NCI-H1105 (cell line): ENCODE data around the gene SMARCD2.
A peak's percentile ranks its signal among the peaks of the same experiment; 100 is the strongest.
"Not testable (repeated sequence)": the region's sequence is repeated elsewhere in the genome, so short reads cannot be mapped to it uniquely, and the experiment has no call there.

Experiments
- DNase-seq: peaks from one replicate; lab custom pipeline; 2025; lab: John Stamatoyannopoulos, UW

SMARCD2 gene

DNA sequence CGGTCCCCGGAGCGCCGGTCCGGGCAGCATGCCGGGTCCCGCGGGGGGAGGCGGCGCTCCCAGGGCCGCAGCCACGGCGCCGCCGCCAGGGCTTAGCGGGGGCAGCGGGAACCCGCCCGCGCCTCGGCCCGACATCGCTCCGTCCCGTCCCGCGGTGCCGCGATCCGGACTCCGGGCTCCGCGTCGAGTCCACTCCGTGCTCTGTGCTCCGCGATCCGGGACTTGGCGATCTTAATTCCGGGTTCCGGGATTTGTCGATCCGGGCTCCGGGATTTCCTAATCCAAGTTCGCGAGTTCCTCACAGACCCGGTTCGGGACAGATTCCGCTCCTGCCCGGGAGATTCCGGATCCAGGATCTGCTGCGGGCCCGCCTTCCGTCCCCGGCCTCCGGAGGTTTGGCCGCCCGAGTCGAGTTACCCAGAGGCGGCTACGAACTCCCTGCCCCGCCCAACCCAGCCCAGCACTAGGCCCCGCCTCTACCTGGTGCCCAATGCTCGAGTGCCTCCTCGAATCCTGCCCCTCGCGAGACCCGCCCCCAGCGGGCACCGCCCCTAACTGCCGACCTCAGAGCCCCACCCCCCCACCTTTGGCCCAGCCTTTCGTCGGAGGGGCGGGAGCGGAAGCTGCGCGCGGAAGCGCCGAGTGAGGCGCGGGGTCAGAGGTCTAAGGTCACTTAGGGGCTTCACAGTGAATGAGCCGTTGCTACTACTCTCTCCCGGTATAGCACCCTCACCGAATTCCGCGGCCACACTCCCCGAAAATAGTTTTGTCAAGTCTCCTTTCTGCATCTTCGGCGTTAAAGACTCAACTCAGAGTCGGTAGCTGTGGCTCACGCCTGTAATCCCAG, at the start of gene SMARCD2:
TSS of gene SMARCD2 (minus strand) at position 146 of the 847 bp plus-strand sequence. CDS start at position 135, 11 bp downstream.
- peak; percentile 97 for DNase-seq

DNA sequence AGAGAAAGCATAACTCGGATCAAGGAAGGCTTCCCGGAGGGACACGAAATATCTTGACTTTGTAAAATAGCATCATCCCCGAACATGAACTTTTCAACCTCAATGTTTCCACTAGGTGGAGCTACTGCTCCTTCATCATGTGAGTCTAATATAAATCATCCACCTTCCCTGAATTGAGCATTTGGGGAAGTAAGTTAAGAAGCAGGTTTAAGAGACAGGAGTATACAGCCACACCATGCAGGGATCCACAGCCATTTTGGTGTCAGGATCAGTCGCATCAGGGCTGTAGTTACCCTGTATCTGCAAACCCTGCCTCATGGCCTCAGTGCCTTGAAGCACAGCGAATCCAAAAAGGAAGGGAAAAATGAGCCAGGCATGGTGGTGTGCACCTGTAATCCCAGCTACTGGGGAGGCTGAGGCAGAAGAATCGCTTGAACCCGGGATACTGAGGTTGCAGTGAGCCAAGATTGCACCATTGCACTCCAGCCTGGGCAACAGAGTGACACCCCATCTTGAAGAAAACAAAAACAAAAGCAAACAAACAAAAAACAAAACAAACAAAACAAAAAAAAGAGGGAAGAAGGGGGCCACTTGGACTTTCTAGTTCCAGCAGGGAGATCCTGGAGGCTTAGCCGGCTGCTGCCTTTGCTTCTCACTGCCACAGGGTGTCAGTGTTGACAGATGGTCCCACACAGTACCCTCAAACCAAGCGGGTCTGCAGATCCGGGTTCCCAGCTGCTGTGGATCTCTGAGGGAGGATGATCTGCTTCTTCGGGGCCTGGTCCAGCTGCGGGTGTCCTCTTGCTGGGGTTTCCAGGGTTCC, 46.8 kb upstream of the SMARCD2 start:
- not testable (repeated sequence) for DNase-seq

DNA sequence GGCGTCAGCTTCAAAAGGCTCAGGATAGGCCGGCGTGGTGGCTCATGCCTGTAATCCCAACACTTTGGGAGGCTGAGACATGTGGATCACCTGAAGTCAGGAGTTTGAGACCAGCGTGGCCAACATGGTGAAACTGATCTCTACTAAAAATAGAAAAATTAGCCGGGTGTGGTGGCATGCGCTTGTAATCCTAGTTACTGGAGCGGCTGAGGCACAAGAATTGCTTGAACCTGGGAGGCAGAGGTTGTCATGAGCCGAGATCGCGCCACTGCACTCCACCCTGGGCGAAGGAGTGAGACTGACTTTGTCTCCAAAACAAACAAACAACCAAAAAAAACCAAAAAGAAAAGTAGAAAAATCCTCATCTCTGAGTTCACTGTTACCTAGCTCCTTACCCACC, 42.6 kb upstream of the SMARCD2 start:
- not testable (repeated sequence) for DNase-seq

DNA sequence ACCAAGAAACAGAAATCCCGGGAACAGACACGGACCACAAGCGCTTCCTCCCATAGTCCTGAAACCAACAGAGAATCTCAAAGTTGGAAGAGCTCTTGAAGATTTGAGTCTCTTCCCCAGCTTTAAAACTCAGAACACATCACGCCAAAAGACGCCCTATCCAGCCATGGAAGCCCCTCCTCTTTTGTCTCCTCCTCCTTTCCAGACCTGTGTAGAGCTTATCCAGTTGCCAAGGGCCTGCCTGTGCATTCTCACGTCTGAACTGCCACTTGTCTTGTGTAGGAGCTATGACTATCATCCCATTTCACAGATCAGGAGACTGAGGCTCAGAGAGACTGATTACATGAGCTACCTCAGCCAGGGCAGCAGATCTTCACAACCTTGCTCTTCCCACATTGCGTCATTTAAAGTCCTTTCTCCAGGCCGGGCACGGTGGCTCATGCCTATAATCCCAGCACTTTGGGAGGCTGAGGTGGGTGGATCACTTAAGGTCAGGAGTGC, 40.2 kb upstream of the SMARCD2 start:
- not testable (repeated sequence) for DNase-seq

DNA sequence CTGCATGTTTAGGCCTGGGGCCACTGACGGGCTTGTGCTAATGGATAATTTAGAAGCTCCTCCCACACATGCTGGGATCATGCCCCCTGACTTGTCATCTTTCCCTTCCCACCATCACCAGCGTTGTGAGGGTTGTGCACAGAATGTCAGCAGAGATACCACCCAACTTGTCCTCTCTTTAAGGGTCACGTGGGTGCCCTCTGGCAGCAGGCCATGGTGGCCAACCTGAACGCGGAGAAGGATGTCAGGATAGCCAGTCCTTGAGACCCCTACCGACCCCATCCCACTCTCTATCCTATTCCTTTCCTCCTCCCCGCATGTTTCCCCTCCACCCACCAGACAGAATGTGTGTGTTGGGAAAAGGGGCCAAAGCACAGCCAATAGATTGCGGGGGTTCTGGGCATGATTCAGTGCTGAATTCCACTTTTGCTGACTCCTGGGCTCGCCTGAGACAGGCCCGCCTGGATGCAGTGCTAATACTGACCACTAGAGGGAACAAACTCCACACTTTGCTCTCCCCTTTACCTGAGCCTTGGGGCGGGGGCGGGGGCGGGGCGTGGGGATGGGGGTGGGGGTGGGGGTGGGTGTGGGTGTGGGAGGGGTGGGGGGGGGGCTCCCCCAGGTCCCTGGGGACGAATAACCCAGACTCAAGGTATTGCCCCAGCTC, 39.6 kb upstream of the SMARCD2 start, which contains the start of gene GH2:
TSS of gene GH2 (minus strand) at position 10 of the 667 bp plus-strand sequence. CDS start 143 bp downstream, outside the sequence.
- no peak for DNase-seq

DNA sequence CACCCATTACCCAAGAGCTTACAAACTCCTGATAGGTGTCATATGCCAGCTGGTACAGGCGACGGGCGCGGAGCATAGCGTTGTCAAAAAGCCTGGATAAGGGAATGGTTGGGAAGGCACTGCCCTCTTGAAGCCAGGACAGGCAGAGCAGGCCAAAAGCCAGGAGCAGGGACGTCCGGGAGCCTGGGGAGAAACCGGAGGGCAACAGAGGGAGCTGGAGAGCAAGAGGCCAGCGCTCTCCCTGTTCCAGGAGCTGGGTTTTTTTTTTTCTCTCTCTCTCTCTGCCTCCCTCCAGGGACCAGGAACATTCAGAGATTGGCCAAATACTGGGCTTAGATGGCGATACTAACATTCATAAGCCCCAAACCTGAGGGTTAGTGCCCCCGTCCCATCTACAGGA, 38.9 kb upstream of the SMARCD2 start:
- DNase-seq, result not testable (repeated sequence)

DNA sequence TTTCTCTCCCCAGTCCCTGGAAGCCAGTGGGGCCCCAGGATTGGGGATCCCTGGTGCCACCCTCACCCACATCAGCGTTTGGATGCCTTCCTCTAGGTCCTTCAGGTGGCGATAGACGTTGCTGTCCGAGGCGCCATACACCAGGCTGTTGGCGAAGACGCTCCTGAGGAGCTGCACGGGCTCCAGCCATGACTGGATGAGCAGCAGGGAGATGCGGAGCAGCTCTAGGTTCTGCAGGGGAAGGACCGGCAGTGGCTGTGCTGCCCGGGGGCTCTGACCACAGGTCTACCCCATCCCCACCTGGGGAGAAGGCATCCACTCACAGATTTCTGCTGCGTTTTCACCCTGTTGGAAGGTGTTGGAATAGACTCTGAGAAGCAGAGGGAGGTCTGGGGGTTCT, 38.2 kb upstream of the SMARCD2 start:
- no peak for DNase-seq

DNA sequence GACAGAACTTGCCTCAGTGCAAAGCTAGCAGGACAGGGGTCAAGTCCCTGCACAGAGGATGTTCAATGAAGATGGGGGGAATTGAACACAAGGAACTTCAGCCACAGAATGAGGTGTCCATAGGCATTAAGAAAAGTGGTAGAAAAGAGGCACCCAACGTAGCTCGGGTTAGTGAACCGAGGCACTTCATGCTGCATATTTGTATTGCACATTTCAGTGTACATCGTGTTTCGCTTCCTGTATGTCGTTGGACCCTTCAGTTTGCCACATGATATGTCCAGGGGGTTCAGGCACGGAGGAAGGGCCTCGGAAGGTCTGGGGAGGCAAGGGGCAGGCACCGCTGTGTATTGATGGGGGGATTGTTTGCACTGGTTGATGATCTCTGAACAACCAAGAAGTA, 35.9 kb upstream of the SMARCD2 start:
- not testable (repeated sequence) for DNase-seq

DNA sequence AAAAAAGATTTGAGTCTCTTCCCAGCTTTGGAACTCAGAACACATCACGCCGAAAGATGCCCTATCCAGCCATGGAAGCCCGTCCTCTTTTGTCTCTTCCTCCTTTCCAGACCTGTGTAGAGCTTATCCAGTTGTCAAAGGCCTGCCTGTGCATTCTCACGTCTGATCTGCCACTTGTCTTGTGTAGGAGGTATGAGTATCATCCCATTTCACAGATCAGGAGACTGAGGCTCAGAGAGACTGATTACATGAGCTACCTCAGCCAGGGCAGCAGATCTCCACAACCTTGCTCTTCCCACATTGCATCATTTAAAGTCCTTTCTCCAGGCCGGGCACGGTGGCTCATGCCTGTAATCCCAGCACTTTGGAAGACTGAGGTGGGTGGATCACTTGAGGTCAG, 32.2 kb upstream of the SMARCD2 start:
- not testable (repeated sequence) for DNase-seq

DNA sequence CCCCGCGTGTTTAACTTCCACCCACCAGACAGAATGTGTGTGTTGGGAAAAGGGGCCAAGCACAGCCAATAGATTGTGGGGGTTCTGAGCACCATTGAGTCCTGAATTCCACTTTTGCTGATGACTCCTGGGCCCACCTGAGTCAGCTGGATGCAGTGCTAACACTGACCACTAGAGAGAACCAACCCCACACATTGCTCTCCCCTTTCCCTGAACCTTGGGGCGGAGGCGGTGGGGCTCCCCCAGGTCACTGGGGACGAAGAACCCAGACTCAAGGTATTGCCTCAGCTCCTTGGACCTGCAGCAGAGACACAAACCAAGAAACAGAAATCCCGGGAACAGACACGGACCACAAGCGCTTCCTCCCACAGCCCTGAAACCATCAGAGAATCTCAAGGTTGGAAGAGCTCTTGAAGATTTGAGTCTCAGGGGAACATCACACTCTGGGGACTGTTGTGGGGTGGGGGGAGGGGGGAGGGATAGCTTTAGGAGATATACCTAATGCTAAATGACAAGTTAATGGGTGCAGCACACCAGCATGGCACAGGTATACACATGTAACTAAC, 31.7 kb upstream of the SMARCD2 start:
- not testable (repeated sequence) for DNase-seq

DNA sequence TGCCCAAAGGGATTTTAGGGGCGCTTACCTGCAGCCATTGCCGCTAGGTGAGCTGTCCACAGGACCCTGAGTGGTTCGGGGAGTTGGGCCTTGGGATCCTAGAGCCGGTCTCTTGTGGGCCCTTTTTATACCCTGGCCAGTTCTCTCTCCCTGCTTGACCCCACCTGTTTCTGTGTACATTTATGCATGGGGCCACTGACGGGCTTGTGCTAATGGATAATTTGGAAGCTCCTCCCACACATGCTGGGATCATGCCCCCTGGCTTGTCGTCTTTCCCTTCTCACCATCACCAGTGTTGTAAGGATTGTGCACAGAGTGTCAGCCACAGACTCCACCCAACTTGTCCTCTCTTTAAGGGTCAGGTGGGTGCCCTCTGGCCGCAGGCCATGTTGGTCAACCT, 31.1 kb upstream of the SMARCD2 start, which contains the start of gene CSH2:
TSS of gene CSH2 (minus strand) at position 101 of the 400 bp plus-strand sequence. CDS start at position 38, 63 bp downstream.
- not testable (repeated sequence) for DNase-seq

DNA sequence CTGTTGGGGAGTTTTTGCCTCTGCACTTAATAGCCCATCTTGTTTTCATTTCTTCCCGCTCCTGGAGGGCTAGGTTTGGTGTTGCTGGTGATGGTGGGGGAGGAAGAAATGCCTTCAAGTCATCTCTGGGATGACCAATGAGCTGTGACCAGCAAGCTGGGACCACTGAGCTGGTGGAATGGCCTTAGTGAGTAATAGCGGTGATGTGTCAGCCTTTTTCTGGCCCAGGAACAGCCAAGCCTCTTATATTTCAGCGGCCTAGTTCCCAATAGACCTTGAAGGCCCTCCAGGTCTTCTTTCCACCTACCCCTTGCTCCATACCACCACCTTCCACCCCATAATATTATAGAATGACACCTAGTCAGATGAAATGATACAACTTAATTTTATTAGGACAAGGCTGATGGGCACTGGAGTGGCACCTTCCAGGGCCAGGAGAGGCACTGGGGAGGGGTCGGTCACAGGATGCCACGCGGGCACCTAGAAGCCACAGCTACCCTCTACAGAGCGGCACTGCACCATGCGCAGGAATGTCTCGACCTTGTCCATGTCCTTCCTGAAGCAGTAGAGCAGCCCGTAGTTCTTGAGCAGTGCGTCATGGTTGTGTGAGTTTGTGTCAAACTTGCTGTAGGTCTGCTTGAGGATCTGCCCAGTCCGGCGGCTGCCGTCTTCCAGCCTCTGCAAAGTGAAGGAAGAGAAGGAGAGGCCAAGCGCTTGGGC, 29.3 kb upstream of the SMARCD2 start:
- DNase-seq, result not testable (repeated sequence)

DNA sequence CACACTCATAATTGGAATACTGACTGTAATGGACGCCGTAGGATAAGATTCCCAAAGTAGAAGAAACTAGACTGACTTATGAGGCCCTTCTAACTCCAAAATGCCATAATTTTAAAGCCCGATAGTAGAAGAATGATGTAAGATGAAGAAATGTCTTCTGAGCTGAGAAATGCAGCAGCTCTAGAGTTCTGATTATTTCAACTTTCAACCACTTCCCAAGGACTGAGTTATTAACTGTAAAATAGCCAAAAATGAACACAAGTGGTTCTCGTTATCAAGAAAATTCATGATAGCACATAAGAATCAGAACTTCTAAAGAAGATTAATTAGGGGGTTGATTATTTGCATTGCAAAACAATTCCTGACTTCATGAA, 27.8 kb upstream of the SMARCD2 start:
- DNase-seq, result not testable (repeated sequence)

DNA sequence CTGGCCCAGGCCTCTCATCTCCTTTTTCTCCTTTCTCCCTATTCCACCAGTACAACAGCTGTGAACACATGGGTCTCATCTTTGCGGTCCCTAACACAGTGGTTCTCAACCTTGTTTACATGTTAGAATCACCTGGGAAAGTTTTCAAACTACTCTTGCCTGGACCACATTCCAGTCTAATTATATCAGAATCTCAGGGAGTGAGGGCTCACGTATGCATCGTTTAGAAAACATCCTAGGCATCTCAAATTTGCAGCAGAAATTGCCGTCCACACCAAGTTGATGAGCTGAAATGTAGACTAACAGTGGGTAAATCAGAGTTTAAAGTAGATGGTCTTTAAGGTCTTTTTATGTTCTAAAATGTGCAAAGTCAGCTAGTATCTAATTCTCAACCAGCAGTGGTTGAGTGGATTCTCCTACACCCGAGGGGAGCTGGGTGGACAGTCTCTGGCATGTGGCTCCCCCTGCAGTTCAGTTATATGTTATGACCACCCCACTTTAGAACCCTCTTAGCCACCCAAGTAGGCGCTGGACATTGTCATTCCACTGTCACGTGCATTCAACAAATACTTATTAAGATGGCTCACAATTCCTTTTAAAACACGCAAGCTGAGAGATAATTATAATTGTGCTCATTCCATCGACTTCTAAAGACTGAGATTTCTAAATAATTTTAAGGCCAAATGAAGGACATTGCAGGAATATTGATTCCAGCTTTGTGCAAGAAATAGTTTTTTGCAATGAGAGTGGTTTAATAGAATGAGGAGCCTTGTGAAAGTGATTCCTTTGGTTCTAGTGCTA, 27.2 kb upstream of the SMARCD2 start:
- DNase-seq, result not testable (repeated sequence)

DNA sequence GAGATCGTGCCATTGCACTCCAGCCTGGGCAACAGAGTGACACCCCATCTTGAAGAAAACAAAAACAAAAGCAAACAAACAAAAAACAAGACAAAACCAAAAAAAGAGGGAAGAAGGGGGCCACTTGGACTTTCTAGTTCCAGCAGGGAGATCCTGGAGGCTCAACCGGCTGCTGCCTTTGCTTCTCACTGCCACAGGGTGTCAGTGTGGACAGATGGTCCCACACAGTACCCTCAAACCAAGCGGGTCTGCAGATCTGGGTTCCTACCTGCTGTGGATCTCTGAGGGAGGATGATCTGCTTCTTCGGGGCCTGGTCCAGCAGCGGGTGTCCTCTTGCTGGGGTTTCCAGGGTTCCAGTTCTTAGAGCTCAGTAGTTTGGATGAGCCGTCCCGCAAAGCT, 24.1 kb upstream of the SMARCD2 start:
- not testable (repeated sequence) for DNase-seq

DNA sequence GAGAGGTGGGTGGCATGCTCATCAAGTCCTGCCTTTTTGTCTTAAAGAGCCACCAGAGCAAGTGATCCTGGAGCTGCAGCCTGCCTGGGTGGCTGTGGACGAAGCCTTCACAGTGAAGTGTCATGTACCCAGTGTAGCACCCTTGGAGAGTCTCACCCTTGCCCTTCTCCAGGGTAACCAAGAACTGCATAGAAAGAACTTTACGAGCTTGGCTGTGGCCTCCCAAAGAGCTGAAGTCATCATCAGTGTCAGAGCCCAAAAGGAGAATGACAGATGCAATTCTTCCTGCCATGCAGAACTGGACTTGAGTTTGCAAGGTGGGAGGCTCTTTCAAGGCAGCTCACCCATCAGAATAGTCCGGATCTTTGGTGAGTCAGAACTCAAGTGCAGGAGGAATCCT, 16.8 kb upstream of the SMARCD2 start:
- no peak for DNase-seq

DNA sequence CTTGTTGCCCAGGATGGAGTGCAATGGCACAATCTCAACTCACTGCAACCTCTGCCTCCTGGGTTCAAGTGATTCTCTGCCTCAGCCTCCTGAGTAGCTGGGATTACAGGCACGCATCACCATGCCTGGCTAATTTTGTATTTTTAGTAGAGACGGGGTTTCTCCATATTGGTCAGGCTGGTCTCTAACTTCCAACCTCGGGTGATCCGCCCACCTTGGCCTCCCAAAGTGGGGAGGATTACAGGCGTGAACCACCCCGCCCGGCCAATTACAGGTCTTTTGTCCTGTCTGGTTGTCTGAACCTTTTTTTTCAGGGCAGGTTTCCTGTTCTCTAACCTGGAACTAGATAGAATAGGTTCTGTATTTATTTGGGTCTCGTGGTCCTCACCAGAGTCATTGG, 13.9 kb upstream of the SMARCD2 start:
- DNase-seq, result not testable (repeated sequence)

DNA sequence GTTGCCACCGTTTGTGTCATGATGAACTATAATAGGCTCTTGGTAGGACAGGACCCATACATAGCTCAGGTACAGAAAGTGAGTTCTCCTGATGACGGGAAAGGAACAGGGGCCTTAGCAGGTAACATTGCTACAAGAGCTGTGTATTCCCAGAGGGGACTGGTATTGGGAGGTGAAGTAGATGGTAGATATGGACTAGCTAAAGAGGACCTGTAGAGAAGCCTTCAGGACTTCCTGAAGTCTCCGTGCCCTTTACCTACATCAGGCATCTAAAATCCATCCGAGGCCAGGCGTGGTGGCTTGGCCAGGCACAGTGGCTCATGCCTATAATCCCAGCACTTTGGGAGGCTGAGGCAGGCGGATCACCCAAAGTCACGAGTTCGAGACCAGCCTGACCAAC, 12.7 kb upstream of the SMARCD2 start:
- no peak for DNase-seq

DNA sequence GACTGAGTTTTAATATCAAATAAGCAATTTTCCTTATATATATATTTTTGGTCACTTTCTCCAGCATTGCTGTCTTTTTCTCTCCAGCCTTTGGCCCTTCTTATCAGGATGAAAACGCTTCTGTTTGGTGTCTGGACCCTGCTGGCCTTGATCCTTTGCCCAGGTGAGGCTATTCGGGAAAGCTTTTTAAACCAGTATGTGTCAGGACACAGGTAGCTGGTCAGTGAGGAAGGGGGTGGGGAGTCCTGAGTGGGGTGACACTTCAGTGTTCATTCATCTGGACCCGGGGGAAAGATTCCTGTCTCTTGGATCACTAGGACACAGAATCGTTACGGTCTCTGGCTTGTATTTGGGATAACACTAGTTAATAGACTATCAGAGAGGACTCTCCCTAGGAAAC, 12.2 kb upstream of the SMARCD2 start:
- DNase-seq, result no peak

DNA sequence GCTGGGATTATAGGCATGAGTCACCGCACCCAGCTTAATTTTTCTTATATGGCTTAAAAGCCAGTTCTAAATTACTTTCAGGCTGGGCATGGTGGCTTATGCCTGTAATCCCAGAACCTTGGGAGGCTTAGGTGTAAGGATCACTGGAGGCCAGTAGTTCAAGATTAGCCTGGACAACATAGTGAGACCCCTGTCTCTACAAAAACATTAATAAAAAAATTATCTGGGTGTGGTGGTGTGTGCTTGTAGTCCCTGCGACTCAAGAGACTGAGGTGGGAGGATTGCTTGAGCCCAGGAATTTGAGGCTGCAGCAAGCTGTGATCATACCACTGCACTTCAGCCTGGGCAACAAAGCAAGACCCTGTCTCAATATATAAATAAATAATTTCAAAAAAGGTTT, 10.8 kb upstream of the SMARCD2 start:
- DNase-seq, result no peak
